SU-DHL-6 (cell line): ENCODE data around the gene PRPF40A.

ENCODE experiments used
- H2AFZ ChIP-seq: fragments of 200-600 bp; sonication (generic); 2 replicates; pipeline ENCODE4 v1.6.1; 2014; ENCODE audit warnings: low read depth, mild to moderate bottlenecking, moderate library complexity, mixed read lengths, antibody characterized with exemption, low read length; ENCODE audit not compliant: severe bottlenecking
- H3F3A ChIP-seq: fragments of 200-600 bp; shearing (Covaris generic); 2 replicates; pipeline ENCODE4 v1.6.0; 2016; ENCODE audit warnings: antibody characterized with exemption, mild to moderate bottlenecking; ENCODE audit not compliant: insufficient read depth
- H3K27ac ChIP-seq: fragments of 200-600 bp; sonication (generic); 2 replicates; pipeline ENCODE4 v1.5.1; 2016; ENCODE audit warnings: low read depth, mild to moderate bottlenecking, low read length, moderate library complexity, mixed read lengths
- H3K27me3 ChIP-seq: fragments of 200-600 bp; sonication (generic), shearing (Covaris generic); 2 replicates; pipeline ENCODE4 v1.6.0; 2014; ENCODE audit warnings: mild to moderate bottlenecking, low read length
- H3K36me3 ChIP-seq: fragments of 200-600 bp; sonication (generic); 2 replicates; pipeline ENCODE4 v1.6.1; 2014; ENCODE audit warnings: mild to moderate bottlenecking, low read length, mixed read lengths
- H3K4me2 ChIP-seq: fragments of 300-600, 200-600 bp; shearing (Covaris generic), sonication (generic); 2 replicates; pipeline ENCODE4 v1.6.0; 2014; ENCODE audit warnings: low read length, low read depth, mild to moderate bottlenecking; ENCODE audit not compliant: poor library complexity, severe bottlenecking
- H3K4me3 ChIP-seq: fragments of 200-600 bp; sonication (generic); 2 replicates; pipeline ENCODE4 v1.5.1; 2014; ENCODE audit warnings: antibody characterized with exemption, low read length, mild to moderate bottlenecking, mixed read lengths; ENCODE audit not compliant: insufficient read depth, poor library complexity, severe bottlenecking
- H3K79me2 ChIP-seq: fragments of 200-600 bp; sonication (generic); 2 replicates; pipeline ENCODE4 v1.6.1; 2014; ENCODE audit warnings: mild to moderate bottlenecking, low read length, moderate library complexity; ENCODE audit not compliant: insufficient read depth
- H3K9ac ChIP-seq: fragments of 200-600 bp; sonication (generic); 2 replicates; pipeline ENCODE4 v1.7.0; 2014; ENCODE audit warnings: mild to moderate bottlenecking, low read length
- H3K9me2 ChIP-seq: fragments of 200-600 bp; sonication (generic); replicated peaks from 2 replicates; pipeline ENCODE4 v1.6.1; 2014; ENCODE audit warnings: low read length; ENCODE audit not compliant: insufficient read depth
- H3K9me3 ChIP-seq: fragments of 200-600 bp; sonication (generic); 2 replicates; pipeline ENCODE4 v1.6.1; 2014; ENCODE audit warnings: low read length, mixed read lengths; ENCODE audit not compliant: insufficient read depth
- H4K20me1 ChIP-seq: fragments of 200-600 bp; sonication (generic); 2 replicates; pipeline ENCODE4 v1.6.1; 2014; ENCODE audit warnings: low read depth, mild to moderate bottlenecking, antibody characterized with exemption, low read length, moderate library complexity, mixed read lengths
- EZH2phosphoT487 ChIP-seq: fragments of 200-600 bp; sonication (generic), shearing (Covaris generic); conservative IDR thresholded peaks from 2 replicates; pipeline ENCODE4 v1.6.1; 2018; ENCODE audit warnings: mild to moderate bottlenecking, antibody characterized with exemption, low read length, moderate library complexity, mixed read lengths
- TF ChIP-seq, protein P1 (sequence below): fragments of 200-600 bp; sonication (generic); IDR thresholded peaks from one replicate; pipeline ENCODE4 v1.5.1; 2017; ENCODE audit warnings: antibody characterized with exemption, mild to moderate bottlenecking, low read length, moderate library complexity; ENCODE audit not compliant: insufficient read depth, poor library complexity, severe bottlenecking

PRPF40A gene

DNA sequence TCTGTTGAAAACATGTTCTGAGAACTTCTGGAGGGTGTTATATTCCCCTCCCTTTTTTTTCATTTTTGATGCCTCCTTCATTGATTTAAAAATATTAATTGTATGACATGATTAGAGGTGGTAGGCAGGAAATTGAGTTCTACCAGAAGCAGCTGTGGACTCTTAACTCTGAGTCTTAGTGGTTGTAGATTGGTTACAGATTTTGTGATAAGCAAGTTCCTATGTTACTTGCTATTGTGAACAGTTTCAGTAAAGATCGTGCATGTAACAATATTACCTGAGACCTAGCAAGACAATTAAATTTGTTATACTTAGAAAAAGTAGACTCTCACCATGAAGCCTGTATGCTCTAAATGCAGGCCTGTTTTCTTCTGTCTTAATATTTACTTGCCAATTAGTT, 88.1 kb downstream of the PRPF40A start:
- TF ChIP-seq, protein P1, sequence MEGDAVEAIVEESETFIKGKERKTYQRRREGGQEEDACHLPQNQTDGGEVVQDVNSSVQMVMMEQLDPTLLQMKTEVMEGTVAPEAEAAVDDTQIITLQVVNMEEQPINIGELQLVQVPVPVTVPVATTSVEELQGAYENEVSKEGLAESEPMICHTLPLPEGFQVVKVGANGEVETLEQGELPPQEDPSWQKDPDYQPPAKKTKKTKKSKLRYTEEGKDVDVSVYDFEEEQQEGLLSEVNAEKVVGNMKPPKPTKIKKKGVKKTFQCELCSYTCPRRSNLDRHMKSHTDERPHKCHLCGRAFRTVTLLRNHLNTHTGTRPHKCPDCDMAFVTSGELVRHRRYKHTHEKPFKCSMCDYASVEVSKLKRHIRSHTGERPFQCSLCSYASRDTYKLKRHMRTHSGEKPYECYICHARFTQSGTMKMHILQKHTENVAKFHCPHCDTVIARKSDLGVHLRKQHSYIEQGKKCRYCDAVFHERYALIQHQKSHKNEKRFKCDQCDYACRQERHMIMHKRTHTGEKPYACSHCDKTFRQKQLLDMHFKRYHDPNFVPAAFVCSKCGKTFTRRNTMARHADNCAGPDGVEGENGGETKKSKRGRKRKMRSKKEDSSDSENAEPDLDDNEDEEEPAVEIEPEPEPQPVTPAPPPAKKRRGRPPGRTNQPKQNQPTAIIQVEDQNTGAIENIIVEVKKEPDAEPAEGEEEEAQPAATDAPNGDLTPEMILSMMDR: no peak
- TF ChIP-seq EZH2phosphoT487: no peak
- Histone ChIP-seq H3F3A (no peaks in the 10 kb centered on the region), H3K4me2 (no peak overlapping the region), H3K79me2 (no peaks in the 10 kb centered on the region), H3K9ac (no peak overlapping the region), H2AFZ (no peak overlapping the region), H3K27ac (no peak overlapping the region), H3K27me3 (no peaks in the 10 kb centered on the region), H3K4me3 (no peak overlapping the region), H3K36me3 (no peaks in the 10 kb centered on the region), H3K9me3 (no peaks in the 10 kb centered on the region), H3K9me2 (no peaks in the 10 kb centered on the region), H4K20me1 (no peaks in the 10 kb centered on the region)

DNA sequence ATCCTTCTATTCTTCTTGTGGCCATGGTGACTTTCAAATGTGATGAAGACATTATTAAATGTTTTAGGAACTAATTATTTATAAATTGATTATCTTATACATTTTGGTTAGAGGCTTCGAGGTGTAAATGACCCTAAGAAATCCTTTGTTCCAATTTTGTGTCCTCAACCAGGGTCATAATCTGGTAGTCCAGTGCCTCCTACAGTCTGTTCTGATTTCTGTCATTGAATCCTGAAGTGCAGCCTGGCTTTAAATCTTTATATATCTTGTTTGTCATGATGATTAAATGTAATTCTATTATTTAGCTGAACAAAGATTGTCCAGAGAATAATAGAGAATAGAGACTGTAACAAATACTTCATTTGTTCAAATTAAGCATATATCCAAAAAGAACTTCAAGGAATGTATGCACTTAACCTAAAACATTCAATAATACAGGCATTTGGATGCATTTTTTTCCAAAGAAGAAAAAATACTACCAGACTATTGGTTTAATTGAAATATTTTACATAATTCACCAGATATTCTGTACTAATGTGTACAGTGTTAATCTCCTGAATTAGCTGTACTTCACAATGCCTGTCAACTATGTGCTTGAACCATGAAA, 89.8 kb downstream of the PRPF40A start:
- no peak overlapping the region for H3K4me2 ChIP-seq
- H3K4me3 ChIP-seq: no peak overlapping the region
- no peaks in the 10 kb centered on the region for H3K36me3 ChIP-seq
- H4K20me1 ChIP-seq: no peaks in the 10 kb centered on the region
- no peak for TF ChIP-seq EZH2phosphoT487
- TF ChIP-seq, protein P1: peak; percentile 14
- no peaks in the 10 kb centered on the region for H3K79me2 ChIP-seq
- no peak overlapping the region for H3K27ac ChIP-seq
- H3K9me3 ChIP-seq: no peaks in the 10 kb centered on the region
- no peaks in the 10 kb centered on the region for H3K27me3 ChIP-seq
- no peaks in the 10 kb centered on the region for H3K9me2 ChIP-seq
- no peak overlapping the region for H2AFZ ChIP-seq
- H3K9ac ChIP-seq: no peak overlapping the region
- H3F3A ChIP-seq: no peaks in the 10 kb centered on the region

DNA sequence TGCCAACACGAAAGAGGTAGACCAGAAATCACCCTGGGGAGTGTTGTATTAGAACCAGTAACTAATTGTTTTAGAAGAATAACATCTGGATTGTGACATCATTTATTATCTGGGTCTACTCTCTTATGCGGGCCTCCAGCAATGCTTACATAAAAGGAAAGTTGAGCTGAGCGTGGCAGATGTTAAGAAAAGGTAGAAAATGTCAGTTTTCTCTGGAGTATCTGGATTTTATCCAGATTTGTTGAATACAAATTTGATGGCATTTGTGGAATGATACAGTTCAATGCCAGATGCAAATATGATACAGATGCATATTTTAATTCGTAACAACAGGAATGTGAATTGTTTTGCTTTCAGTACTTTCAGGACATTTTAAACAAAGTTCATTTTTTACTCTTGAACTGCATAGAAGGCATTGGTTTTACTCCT, 90.3 kb downstream of the PRPF40A start:
- Histone ChIP-seq H3K4me2 (no peak overlapping the region), H3K36me3 (no peaks in the 10 kb centered on the region), H3K79me2 (no peaks in the 10 kb centered on the region), H3K9me2 (no peaks in the 10 kb centered on the region), H3F3A (no peaks in the 10 kb centered on the region), H3K4me3 (no peak overlapping the region), H3K9ac (no peak overlapping the region), H3K27me3 (no peaks in the 10 kb centered on the region), H2AFZ (no peak overlapping the region), H4K20me1 (no peaks in the 10 kb centered on the region), H3K27ac (no peak overlapping the region), H3K9me3 (no peaks in the 10 kb centered on the region)
- no peak for TF ChIP-seq EZH2phosphoT487
- TF ChIP-seq, protein P1: no peak

DNA sequence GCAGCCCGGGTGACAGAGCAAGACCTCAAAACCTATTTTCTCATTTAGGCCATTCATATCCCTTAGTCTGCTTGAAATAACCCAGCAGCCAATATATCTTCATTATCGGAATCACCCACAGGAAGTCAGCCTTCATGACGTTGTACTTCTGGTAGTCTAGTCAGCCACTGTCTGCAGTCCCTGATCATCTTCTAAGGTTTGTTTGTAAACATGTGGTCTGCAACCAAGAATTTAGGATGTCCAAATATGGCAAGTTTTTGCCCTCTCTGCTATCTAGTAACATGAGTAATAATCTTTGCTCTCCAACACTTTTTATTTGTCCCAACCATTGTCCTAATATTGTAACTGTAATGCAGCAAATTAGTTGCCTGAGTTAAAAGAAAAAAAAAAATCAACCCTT, 92.5 kb downstream of the PRPF40A start:
- H3F3A ChIP-seq: no peaks in the 10 kb centered on the region
- H3K27me3 ChIP-seq: no peaks in the 10 kb centered on the region
- no peaks in the 10 kb centered on the region for H3K9me2 ChIP-seq
- H3K9ac ChIP-seq: no peak overlapping the region
- H2AFZ ChIP-seq: no peak overlapping the region
- no peak overlapping the region for H3K4me2 ChIP-seq
- TF ChIP-seq, protein P1: no peak
- TF ChIP-seq EZH2phosphoT487: no peak
- no peaks in the 10 kb centered on the region for H3K36me3 ChIP-seq
- H3K4me3 ChIP-seq: no peak overlapping the region
- H4K20me1 ChIP-seq: no peaks in the 10 kb centered on the region
- H3K27ac ChIP-seq: no peak overlapping the region
- H3K9me3 ChIP-seq: no peaks in the 10 kb centered on the region
- H3K79me2 ChIP-seq: no peaks in the 10 kb centered on the region
